ENCODE measurements around the gene NISCH.
"Not testable (repeated sequence)": the region's sequence is repeated elsewhere in the genome, so short reads cannot be mapped to it uniquely, and the experiment has no call there.

NISCH gene

DNA sequence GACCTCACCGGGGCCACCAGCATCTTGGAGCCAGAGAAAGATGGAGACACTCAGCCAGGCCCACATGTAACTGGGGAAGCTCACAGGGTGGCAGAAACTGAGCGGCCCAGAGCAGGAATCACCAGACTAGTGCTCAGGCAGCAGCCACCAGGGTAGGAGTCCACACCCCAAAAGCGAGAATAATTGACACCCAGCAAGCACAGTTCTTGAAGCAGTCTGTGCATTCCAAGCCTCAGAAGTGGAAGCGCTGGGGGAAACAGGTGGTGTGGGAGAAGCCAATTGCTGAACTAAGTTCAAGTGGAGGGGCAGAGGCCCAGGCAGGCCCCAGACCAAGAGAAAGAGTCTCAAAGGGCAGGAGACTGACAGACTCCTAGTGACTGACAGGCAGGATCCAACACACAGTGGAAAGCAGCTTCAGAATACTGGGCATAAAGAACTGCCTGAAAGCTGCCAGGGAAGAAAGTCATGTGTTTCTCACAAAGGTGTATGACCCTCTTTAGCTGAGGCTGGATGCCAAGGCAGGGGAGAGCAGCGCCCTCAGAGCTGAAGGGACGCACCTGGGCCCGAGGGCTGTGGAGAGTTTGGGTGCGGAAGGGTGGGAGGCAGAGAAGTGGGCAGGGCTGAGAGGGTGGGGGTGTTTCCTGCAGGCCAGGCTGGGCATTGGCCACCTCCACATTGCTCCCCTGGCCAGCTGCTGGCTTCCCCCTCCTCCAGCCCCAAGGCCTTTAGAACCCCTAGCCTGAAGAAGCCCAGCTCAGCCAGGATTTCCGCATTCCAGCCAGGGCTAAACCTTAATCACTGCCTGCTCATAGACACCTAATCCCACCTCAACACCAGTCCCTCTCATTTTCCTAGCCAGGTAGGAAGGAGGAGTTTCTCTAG is 70.5 kb downstream of the NISCH start:
- DNase-seq (ENCODE audit: low read depth in 2 of 2): no peak

- not testable (repeated sequence) for DNase-seq (ENCODE audit: low read depth in 2 of 2)
Measured at GRCh38 chr3:52526671-52527038, 71.3 kb downstream of the NISCH start.

DNA sequence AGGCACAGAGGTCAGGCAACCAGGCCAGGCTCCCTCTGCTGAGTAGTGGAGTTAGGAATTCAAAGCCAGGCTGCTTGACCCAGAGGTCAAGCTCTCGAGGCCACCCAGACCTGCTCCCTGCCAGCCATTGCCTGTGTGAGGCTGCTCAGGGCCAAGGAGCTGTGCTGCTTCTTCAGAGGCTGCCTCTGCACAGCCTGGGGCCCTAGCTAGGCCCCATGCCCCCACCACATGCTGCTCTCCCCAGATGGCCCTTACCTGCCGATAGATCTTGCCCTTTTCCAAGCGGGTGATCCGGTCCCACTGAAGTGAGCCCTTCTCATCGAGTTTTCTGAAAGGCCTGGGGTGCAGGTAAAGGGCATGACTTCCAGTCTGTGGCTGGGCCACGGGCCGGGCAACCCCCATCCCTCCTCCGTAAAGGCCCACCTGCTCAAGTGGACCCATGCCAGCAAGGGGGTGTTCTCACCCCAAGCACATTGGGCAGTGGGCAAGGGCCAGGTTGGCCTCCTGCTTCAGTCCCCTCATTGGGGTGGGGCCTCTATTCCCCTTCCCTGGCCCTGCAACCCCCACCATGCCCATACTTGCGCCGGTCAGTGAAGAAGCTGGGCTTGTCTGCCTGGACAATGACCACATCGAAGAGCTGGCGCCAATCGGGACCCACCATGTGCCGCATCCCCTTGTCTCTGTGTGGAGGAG is 71.8 kb downstream of the NISCH start:
- DNase-seq (ENCODE audit: low read depth in 2 of 2): no peak

GRCh38 chr3:52527732-52528585 is 72.6 kb downstream of the NISCH start:
- no peak for DNase-seq (ENCODE audit: low read depth in 2 of 2)

- no peak for DNase-seq (ENCODE audit: low read depth in 2 of 2)
Measured at GRCh38 chr3:52528586-52529375, 73.4 kb downstream of the NISCH start.

GRCh38 chr3:52529376-52530333 is 74.3 kb downstream of the NISCH start:
- DNase-seq (ENCODE audit: low read depth in 2 of 2): no peak

DNA sequence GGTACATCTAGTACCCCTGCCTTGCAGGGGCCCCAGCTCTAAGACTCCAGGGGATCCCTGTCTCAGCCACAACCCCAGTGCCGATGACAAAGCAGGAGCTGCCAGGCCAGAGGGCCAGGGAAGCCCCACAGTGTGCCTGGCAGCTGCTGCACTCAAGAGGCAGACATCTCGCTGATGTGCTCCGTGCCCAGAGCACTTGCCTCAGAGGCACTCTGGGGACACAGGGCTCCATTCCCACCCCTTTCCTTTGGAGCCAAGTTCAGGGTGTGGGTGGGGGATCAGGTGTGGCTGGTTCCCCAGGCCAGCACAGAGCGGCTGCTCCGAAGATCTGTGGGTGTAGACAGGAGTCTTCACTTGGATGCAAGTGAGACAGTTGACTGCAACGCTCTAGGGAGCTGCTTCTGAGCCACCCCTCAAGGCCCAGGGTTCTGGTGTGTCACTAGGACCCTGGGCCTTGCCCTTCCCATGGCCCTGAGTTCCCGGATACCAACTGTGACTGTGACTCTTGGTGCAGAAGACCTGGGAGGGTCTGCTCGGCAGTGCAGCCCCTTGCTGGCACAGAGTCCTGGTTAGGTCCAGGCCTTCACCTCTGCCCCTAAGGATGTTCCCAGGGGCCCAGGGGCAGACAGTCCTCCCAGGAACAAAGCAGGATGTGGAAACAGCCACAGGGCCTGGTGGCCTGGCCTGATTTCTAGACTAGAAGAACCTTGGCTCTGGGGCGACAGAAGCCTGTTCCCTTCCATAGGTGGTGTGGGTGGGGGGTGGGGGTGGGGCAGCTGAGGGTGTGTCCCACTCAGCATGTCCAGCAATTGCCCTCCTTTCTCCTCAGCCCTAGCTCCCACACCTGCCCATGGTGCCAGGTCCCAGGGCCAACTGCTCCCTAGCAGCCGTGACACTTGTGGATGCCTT is 75.8 kb downstream of the NISCH start:
- no peak for DNase-seq (ENCODE audit: low read depth in 2 of 2)

DNA sequence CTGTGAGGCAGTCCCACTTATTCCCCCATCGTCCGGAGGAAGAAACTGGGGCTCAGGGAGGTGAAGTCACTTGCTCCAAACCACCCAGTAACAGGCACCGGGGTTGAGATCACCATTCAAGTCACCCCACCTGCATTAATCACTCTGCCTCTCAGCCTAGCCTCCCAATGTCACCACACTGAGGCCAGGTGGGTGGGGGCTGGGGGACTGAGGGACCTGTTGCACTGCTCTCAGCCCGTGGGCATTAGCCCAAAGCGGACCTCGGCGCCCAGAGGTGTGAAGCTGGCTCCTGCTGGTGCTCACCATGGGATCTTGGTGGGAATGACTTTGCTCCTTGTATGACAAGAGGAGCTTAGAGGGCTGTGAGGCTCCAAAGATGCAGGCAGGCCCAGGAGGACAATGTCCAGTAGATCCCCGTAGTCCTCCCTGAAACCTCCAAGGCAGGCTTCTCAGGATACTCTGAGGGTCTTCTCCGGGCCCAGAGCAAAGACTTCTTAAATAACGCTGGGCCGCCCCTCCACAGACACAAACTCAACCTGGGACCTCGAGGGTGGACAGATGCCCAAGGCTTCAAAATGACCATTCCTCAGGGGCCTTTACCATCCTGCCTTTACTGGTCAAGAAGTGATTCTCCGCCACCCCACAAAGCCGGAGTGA is 76.6 kb downstream of the NISCH start:
- no peak for DNase-seq (ENCODE audit: low read depth in 2 of 2)

DNA sequence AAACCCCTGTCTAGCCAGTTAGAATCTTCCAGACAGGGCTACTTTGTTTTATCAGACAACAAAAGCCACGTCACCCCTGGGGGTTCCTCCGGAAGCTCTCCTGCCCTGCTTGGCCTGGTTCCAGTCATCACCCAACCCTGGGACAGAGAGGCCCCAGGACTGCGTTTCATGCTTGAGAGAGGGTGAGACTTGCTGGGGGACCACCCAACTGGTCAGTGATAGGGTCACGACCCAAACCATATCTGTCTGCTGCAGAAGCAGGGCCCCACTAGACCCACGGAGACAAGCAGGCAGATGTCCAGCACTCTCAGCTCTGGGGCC is 77.1 kb downstream of the NISCH start:
- DNase-seq (ENCODE audit: low read depth in 2 of 2): peak in 1 of 2 donors; percentile 20

- peak in 1 of 2 donors; percentile 13 for DNase-seq (ENCODE audit: low read depth in 2 of 2)
Measured at GRCh38 chr3:52532838-52533622, 77.6 kb downstream of the NISCH start.

GRCh38 chr3:52533623-52534280 is 78.3 kb downstream of the NISCH start, which contains the start of gene NT5DC2:
TSS of gene NT5DC2 (minus strand) at chr3:52533857. CDS start at chr3:52533737, 120 bp downstream.
- DNase-seq (ENCODE audit: low read depth in 2 of 2): peak in 1 of 2 donors; percentile 75

DNA sequence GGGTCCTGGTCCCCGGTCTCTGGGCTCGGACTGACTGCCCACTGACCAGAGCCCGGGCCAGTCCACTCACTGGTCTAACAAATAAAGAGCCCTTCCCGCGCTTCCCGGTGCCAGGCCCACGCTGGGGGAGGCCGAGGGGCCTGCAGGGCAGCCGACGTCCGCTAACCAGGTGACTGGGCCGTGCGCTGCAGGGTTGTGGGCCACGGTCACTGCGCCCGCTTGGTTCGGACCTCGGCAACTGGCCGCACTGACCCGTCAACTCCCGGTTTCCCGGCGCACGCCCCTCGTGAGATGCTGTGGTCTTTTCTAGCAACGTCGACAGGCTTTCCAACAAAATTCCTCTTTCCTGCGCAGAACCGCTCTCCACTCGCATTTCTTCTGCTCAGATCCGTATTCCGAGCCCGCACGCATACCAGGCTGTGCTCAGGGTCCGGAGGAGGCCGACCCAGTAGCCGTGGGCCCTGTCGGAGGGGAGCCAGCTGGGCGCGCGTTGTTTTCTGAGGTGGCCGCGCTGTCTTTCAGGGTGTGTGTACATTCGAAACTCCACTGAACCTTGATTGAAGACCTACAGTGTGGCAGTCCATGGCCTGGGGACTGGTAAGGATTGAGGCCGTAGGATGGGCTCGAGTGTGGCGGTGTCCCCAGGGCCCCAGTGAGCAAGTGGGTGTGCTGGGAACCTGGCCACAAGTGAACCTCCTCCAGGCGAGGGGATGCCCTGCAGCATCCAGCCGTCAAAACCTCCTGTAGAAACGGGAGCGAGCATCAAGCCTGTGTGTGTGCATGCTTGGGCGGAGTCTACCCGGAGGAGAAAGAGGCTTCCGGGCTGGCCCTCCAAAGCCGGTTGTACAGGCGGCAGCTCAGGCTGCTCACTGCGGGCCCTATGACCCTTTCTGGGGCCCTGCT is 79.1 kb downstream of the NISCH start:
- DNase-seq (ENCODE audit: low read depth in 2 of 2): no peak

DNA sequence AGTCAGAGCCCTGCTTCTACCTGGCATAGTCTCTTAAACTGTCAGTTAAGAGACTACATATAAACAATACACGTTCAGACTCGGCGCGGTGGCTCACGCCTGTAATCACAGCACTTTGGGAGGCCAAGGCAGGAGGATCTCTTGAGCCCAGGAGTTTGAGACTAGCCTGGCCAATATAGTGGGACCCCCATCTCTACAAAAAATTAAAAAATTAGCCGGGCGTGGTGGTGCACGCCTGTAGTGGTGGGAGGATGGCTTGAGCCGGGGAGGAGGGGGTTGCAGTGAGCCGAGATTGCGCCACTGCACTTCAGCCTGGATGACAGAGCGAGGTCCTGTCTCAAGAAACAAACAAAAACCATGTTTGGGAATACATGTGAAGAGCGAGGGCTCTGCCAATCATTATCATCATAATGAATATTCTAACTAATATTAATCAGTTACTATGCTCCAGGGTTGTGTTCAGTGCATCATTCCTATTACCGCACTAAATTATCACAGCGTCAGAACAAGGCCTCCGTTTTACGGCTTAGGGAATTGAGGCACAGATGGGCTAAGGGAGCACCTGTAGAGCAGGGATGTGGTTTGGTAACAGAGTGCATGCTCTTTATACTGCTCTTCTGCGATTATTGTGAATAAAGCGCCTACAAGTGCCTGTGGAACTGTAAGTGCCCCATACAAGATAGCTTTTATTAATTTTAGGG is 80.2 kb downstream of the NISCH start:
- DNase-seq (ENCODE audit: low read depth in 2 of 2): no peak

DNA sequence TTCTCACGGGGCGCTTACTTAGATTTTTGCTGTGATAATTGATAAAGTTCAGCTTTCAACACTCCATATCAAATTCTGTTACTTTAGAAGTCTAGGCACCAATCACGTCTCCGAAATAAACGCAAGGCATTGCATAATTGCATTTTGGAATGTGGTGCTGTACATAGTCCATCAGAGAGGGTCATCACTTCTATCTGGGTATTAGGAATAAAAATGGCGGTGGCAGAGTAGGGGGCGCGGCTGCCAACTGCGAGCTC is 80.6 kb downstream of the NISCH start:
- no peak for DNase-seq (ENCODE audit: low read depth in 2 of 2)

DNA sequence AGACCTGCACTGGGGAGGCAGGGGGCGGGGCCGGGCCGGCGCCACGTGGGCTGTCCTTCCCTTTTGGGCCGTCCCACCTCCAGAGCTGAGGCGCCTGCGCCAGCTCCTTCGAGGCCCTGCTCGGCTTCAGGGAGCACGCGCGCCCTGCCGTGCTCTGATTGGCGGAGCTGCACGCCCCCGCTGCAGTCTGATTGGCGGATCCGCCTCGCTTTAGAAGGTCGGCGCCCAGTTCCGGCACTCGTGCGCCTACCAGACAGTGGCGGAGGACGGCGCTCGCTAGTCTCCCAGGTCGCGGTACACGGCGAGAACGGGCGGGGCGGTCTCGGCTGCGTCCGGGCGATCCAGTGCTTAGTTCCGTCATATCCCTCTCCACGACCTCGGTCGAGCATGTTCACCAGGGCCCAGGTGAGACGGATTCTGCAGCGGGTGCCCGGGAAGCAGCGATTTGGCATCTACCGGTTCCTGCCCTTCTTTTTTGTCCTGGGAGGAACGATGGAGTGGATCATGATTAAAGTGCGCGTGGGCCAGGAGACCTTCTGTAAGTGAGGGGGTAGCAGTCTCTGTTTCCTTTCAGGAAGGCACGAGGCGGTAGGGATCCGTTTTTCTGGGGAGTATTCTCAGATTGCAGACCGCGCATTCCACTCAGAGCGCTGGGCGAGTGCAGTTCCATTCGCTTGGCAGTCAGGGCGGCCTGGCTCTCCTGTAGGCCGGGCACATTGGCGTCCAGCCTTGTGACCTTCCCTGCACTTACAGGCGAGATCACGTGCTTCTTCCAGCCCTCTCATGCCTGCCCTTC is 81.2 kb downstream of the NISCH start, which contains the start of gene UQCC5:
UQCC5 (plus strand) TSS at position 237 of the 796 bp plus-strand sequence; CDS start at position 388, 151 bp downstream.
- DNase-seq (ENCODE audit: low read depth in 2 of 2): peak; percentile 94 to 98

All from stimulated activated CD8-positive, alpha-beta memory T cell treated with anti-CD3 and anti-CD28 coated beads, Interleukin-7, amount 100 ng/mL, for 4 hours (primary cell).